Spleen (tissue), 11 donors: ENCODE results near the gene GALNT7. TPM values are rescaled to one million over a fixed set of nuclear protein-coding genes. Genes with fewer than 3 reads are reported as not detected.

Source experiments
- DNase-seq: peaks from one replicate; pipeline ENCODE4 v3.0.0-alpha.2; 2020
- H3K27ac ChIP-seq, 8 donors: fragments of 200-600 bp; sonication (generic) in 7 of 8; 1 replicate in 4 of 8; 2 replicates in 4 of 8; pipeline versions ENCODE4 v1.5.0 to v1.8.0; 2016 to 2021; ENCODE audit warnings: inconsistent platforms in 4 of 8, mild to moderate bottlenecking in 4 of 8, moderate library complexity in 1 of 8
- H3K27me3 ChIP-seq, 7 donors: fragments of 200-600 bp; sonication (generic) in 6 of 7; replicated peaks in 1 of 7; 1 replicate in 4 of 7; 2 replicates in 3 of 7; pipeline versions ENCODE4 v1.5.0 to v1.8.0; 2016 to 2021; ENCODE audit warnings: inconsistent platforms in 3 of 7, mild to moderate bottlenecking in 1 of 7
- H3K36me3 ChIP-seq, 6 donors: fragments of 200-600 bp; sonication (generic) in 5 of 6; 1 replicate in 4 of 6; 2 replicates in 2 of 6; pipeline versions ENCODE4 v1.5.0 to v1.8.0; 2016 to 2021; ENCODE audit warnings: inconsistent platforms in 2 of 6
- H3K4me1 ChIP-seq, 6 donors: fragments of 200-600 bp; sonication (generic) in 5 of 6; 1 replicate in 3 of 6; 2 replicates in 3 of 6; pipeline versions ENCODE4 v1.5.0 to v1.8.0; 2016 to 2021; ENCODE audit warnings: inconsistent platforms in 3 of 6
- H3K4me3 ChIP-seq, 8 donors: fragments of 200-600 bp; sonication (generic) in 7 of 8; 1 replicate in 4 of 8; 2 replicates in 4 of 8; pipeline versions ENCODE4 v1.5.0 to v1.8.0; 2016 to 2021; ENCODE audit warnings: inconsistent platforms in 4 of 8, mild to moderate bottlenecking in 4 of 8, moderate library complexity in 2 of 8
- H3K9me3 ChIP-seq, 8 donors: fragments of 200-600 bp; sonication (generic) in 7 of 8; 1 replicate in 4 of 8; 2 replicates in 4 of 8; pipeline versions ENCODE4 v1.5.0 to v1.8.0; 2016 to 2021; ENCODE audit warnings: inconsistent platforms in 4 of 8
- CTCF ChIP-seq, 11 experiments: fragments of 200-600 bp in 7 of 11; fragments of 450-650 bp in 4 of 11; sonication (generic) in 4 of 11; IDR thresholded peaks in 8 of 11; conservative IDR thresholded peaks in 3 of 11; 1 replicate in 7 of 11; 2 replicates in 4 of 11; pipeline versions ENCODE4 v1.4.0 to v1.8.0; 2016 to 2021; ENCODE audit warnings: antibody characterized with exemption in 11 of 11, inconsistent platforms in 4 of 11, mild to moderate bottlenecking in 1 of 11
- POLR2A ChIP-seq, 3 donors: fragments of 450-650 bp; IDR thresholded peaks; one replicate each; pipeline ENCODE4 v1.5.1; 2017; ENCODE audit warnings: antibody characterized with exemption in 3 of 3, mild to moderate bottlenecking in 1 of 3
- POLR2AphosphoS5 ChIP-seq, 3 donors: sonication (generic); formaldehyde crosslinking; IDR thresholded peaks; one replicate each; pipeline ENCODE4 v1.5.1; 2017; ENCODE audit warnings: antibody characterized with exemption in 3 of 3
- WGBS, 5 donors: extraction: QIAGEN DNeasy Blood & Tissue Kit in 3 of 5; methylation state at CpG; one replicate each; pipeline versions ENCODE4 v1.1.5 to v1.1.7; 2013 to 2018; 5-methylcytosine and 5-hydroxymethylcytosine counted together
- intact Hi-C: fragments of 100-400 bp; cut with DNase I; formaldehyde crosslinking; loops from one replicate; pipeline ENCODE4 v1.15.0; 2023; ENCODE audit warnings: low total_unique reads
- polyA plus RNA-seq, 3 donors: library from polyadenylated mRNA; stranded (reverse); fragments of 200-250 nt; gene quantifications; one replicate each; pipeline ENCODE4 v1.2.1, GENCODE V29; 2013
- total RNA-seq, 7 donors: library from RNA; depleted of rRNA in 3 of 7; stranded (reverse); fragments of >200 nt in 3 of 7; fragmentation: NEBNext Ultra II Directional in 4 of 7; extraction: Animal tissue kit (Norgen Biotek cat#: 25700) in 4 of 7; gene quantifications; one replicate each; pipeline versions ENCODE4 v1.1.0 to v1.2.1, GENCODE V29; 2016 to 2021
- donor health status: healthy with polysubstance abuse.
- donor health status: DM: no; HTN: no; CAD: no; lungs with moderate emphysema.
- donor health status: DM: no; HTN: no; CAD: no.
- donor health status: Bipolar disorder and iron deficiency.
- donor health status: healthy.
- donor health status: DM: no; HTN: no; CAD: no.
- donor health status: DM: yes; HTN: yes; CAD: no.

The GALNT7 gene
- total and polyA plus RNA-seq, 10 donors = 7.6 to 28.5 (median 20.9) TPM

- intact Hi-C loops = no loop called here
- no peaks in the 10 kb centered on the region for H3K9me3 ChIP-seq
- no peak overlapping the region for H3K27ac ChIP-seq
- DNase-seq = no peak
- TF ChIP-seq CTCF (IDR thresholded peaks at IDR 0.05 in 8 of 11, conservative IDR thresholded peaks at IDR 0.05 in 3 of 11) (no peak), POLR2A (IDR thresholded peaks at IDR 0.05) (no peak), POLR2AphosphoS5 (IDR thresholded peaks at IDR 0.05) (no peak)
- H3K36me3 ChIP-seq = no peaks in the 10 kb centered on the region
- peaks cover 13 to 77% (median 46%) of the 10 kb centered on the region in 6 donors for H3K4me1 ChIP-seq
- WGBS, 5 donors = 24 to 33% (median 27%) methylated on average over 2 of the region's 2 CpGs
- peak overlapping the region in 1 of 8 donors; percentile 95 for H3K4me3 ChIP-seq
- no peaks in the 10 kb centered on the region for H3K27me3 ChIP-seq
These were observed 2.5 kb downstream of the GALNT7 start for GRCh38 chr4:173171098-173171497.

DNA sequence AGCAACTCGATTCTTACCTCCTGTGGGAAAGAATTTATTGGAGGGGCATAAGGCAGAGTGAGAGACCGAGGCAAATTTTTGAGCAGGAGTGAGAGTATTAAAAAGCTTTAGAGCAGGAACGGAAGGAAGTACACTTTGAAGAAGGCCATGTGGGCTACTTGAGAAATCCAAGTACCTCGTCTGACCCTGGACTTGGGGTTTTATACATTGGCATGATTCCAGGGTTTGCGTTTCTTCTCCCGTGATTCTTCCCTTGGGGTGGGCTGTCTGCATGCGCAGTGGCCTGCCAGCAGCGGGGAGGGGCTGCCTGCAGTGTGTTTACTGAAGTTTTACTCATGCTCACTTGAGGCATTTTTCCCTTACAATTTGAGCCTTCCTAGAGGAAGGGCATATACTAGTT, 3.4 kb downstream of the GALNT7 start:
- Histone ChIP-seq H3K27ac (no peak overlapping the region), H3K9me3 (no peaks in the 10 kb centered on the region), H3K4me1 (peaks cover 13 to 78% (median 46%) of the 10 kb centered on the region in 6 donors), H3K36me3 (no peaks in the 10 kb centered on the region), H3K4me3 (no peak overlapping the region), H3K27me3 (no peaks in the 10 kb centered on the region)
- 36 to 54% (median 49%) methylated on average over 8 of the region's 8 CpGs for WGBS, 5 donors
- no peak for DNase-seq
- no peak for TF ChIP-seq POLR2A (IDR thresholded peaks at IDR 0.05)
- no peak for TF ChIP-seq POLR2AphosphoS5 (IDR thresholded peaks at IDR 0.05)
- no peak for TF ChIP-seq CTCF (IDR thresholded peaks at IDR 0.05 in 8 of 11, conservative IDR thresholded peaks at IDR 0.05 in 3 of 11)
- intact Hi-C loops = no loop called here

GRCh38 chr4:173174184-173174583, 5.6 kb downstream of the GALNT7 start:
- 96 to 100% (median 98%) methylated on average over 2 of the region's 2 CpGs for WGBS, 5 donors
- no peaks in the 10 kb centered on the region for H3K9me3 ChIP-seq

GRCh38 chr4:173174594-173175012, 6.0 kb downstream of the GALNT7 start:
- Histone ChIP-seq H3K27ac (peak overlapping the region in 1 of 8 donors; percentile 11), H3K4me1 (peaks cover 8 to 76% (median 41%) of the 10 kb centered on the region in 6 donors), H3K9me3 (no peaks in the 10 kb centered on the region), H3K4me3 (no peak overlapping the region), H3K27me3 (no peaks in the 10 kb centered on the region), H3K36me3 (no peaks in the 10 kb centered on the region)
- intact Hi-C loops = no loop called here
- TF ChIP-seq POLR2AphosphoS5 (IDR thresholded peaks at IDR 0.05) (no peak), CTCF (IDR thresholded peaks at IDR 0.05 in 8 of 11, conservative IDR thresholded peaks at IDR 0.05 in 3 of 11) (no peak), POLR2A (IDR thresholded peaks at IDR 0.05) (no peak)
- WGBS, 5 donors = 25 to 50% (median 43%) methylated on average over 3 of the region's 3 CpGs
- DNase-seq = no peak

More at GRCh38 chr4:173174184-173174583, 5.6 kb downstream of the GALNT7 start:
- DNase-seq = no peak
- Histone ChIP-seq H3K27ac (peak overlapping the region in 1 of 8 donors; percentile 11), H3K4me3 (no peak overlapping the region), H3K36me3 (no peaks in the 10 kb centered on the region), H3K4me1 (peaks cover 8 to 73% (median 41%) of the 10 kb centered on the region in 6 donors), H3K27me3 (no peaks in the 10 kb centered on the region)
- TF ChIP-seq POLR2A (IDR thresholded peaks at IDR 0.05) (no peak), CTCF (IDR thresholded peaks at IDR 0.05 in 8 of 11, conservative IDR thresholded peaks at IDR 0.05 in 3 of 11) (no peak), POLR2AphosphoS5 (IDR thresholded peaks at IDR 0.05) (no peak)
- intact Hi-C loops = no loop called here
